DND-41 (cell line): Measurements from ENCODE around the gene LRP2BP.

Source experiments
- CTCF ChIP-seq: IDR thresholded peaks from 2 replicates; pipeline ENCODE4 v1.5.1; 2012; ENCODE audit warnings: borderline replicate concordance, low read length, moderate library complexity, mild to moderate bottlenecking; ENCODE audit not compliant: poor library complexity, severe bottlenecking; ENCODE audit errors: extremely low read depth
- EZH2 ChIP-seq: IDR thresholded peaks from 3 replicates; pipeline ENCODE4 v1.6.1; 2012; ENCODE audit warnings: borderline replicate concordance, low read depth, mild to moderate bottlenecking, moderate library complexity, low read length, inconsistent platforms; ENCODE audit not compliant: severe bottlenecking

- TF ChIP-seq CTCF = no peak
- TF ChIP-seq EZH2 = no peak
These were observed 72.1 kb downstream of the LRP2BP start for GRCh38 chr4:185323606-185324005.
